HEK293 (cell line): ENCODE results near the gene CYP2A6.

Source experiments
- FEZF1 ChIP-seq: fragments of 450-650 bp; formaldehyde crosslinking; IDR thresholded peaks from 2 replicates; pipeline ENCODE4 v1.5.1; 2016; ENCODE audit warnings: missing biosample characterization, missing genetic modification characterization
- HIC1 ChIP-seq: fragments of 450-650 bp; formaldehyde crosslinking; IDR thresholded peaks from 2 replicates; pipeline ENCODE4 v1.5.1; 2016; ENCODE audit warnings: missing biosample characterization, missing genetic modification characterization
- HOXC10 ChIP-seq: sonication (generic); formaldehyde crosslinking; IDR thresholded peaks from 2 replicates; pipeline ENCODE4 v1.8.1; 2023; ENCODE audit warnings: mild to moderate bottlenecking, missing genetic modification reagents
- KLF17 ChIP-seq: fragments of 450-650 bp; formaldehyde crosslinking; IDR thresholded peaks from 2 replicates; pipeline ENCODE4 v1.5.1; 2016; ENCODE audit warnings: missing biosample characterization, missing genetic modification characterization
- OVOL3 ChIP-seq: fragments of 450-650 bp; formaldehyde crosslinking; IDR thresholded peaks from 2 replicates; pipeline ENCODE4 v1.5.1; 2016; ENCODE audit warnings: missing biosample characterization, missing genetic modification characterization
- PATZ1 ChIP-seq: fragments of 450-650 bp; formaldehyde crosslinking; IDR thresholded peaks from 2 replicates; pipeline ENCODE4 v1.5.1; 2016; ENCODE audit warnings: missing biosample characterization, missing genetic modification characterization
- PRDM1 ChIP-seq: fragments of 450-650 bp; formaldehyde crosslinking; IDR thresholded peaks from 2 replicates; pipeline ENCODE4; 2016; ENCODE audit warnings: missing biosample characterization, missing genetic modification characterization
- PRDM2 ChIP-seq: fragments of 450-650 bp; formaldehyde crosslinking; IDR thresholded peaks from 2 replicates; pipeline ENCODE4 v1.5.1; 2016; ENCODE audit warnings: missing biosample characterization, missing genetic modification characterization, borderline replicate concordance
- SETDB1 ChIP-seq: IDR thresholded peaks from one replicate; pipeline ENCODE4 v1.6.1; 2017; ENCODE audit warnings: mild to moderate bottlenecking, low read length, moderate library complexity, mixed read lengths; ENCODE audit not compliant: insufficient read length
- ZBTB21 ChIP-seq: fragments of 450-650 bp; formaldehyde crosslinking; IDR thresholded peaks from 2 replicates; pipeline ENCODE4 v1.5.1; 2017; ENCODE audit warnings: missing biosample characterization, missing genetic modification characterization
- ZBTB8A ChIP-seq: fragments of 450-650 bp; formaldehyde crosslinking; IDR thresholded peaks from 2 replicates; pipeline ENCODE4 v1.5.1; 2016; ENCODE audit warnings: missing biosample characterization, missing genetic modification characterization
- ZEB2 ChIP-seq: fragments of 450-650 bp; formaldehyde crosslinking; IDR thresholded peaks from 2 replicates; pipeline ENCODE4 v1.5.1; 2016; ENCODE audit warnings: missing biosample characterization, missing genetic modification characterization
- ZNF10 ChIP-seq: fragments of 450-650 bp; formaldehyde crosslinking; IDR thresholded peaks from 2 replicates; pipeline ENCODE4 v1.5.1; 2017; ENCODE audit warnings: missing biosample characterization, missing genetic modification characterization
- ZNF132 ChIP-seq: fragments of 450-650 bp; formaldehyde crosslinking; IDR thresholded peaks from 2 replicates; pipeline ENCODE4 v1.5.1; 2017; ENCODE audit warnings: missing biosample characterization, missing genetic modification characterization, borderline replicate concordance
- ZNF138 ChIP-seq: fragments of 450-650 bp; formaldehyde crosslinking; IDR thresholded peaks from 2 replicates; pipeline ENCODE4 v1.5.1; 2016; ENCODE audit warnings: missing biosample characterization, missing genetic modification characterization, borderline replicate concordance
- ZNF146 ChIP-seq: fragments of 450-650 bp; formaldehyde crosslinking; IDR thresholded peaks from 2 replicates; pipeline ENCODE4 v1.5.1; 2016; ENCODE audit warnings: missing biosample characterization, missing genetic modification characterization
- ZNF239 ChIP-seq: fragments of 450-650 bp; formaldehyde crosslinking; IDR thresholded peaks from 2 replicates; pipeline ENCODE4 v1.5.1; 2016; ENCODE audit warnings: missing biosample characterization, missing genetic modification characterization
- ZNF423 ChIP-seq: fragments of 450-650 bp; formaldehyde crosslinking; IDR thresholded peaks from 2 replicates; pipeline ENCODE4 v1.5.1; 2016; ENCODE audit warnings: missing biosample characterization, missing genetic modification characterization
- ZNF514 ChIP-seq: fragments of 450-650 bp; formaldehyde crosslinking; IDR thresholded peaks from 2 replicates; pipeline ENCODE4 v1.5.1; 2016; ENCODE audit warnings: missing biosample characterization, missing genetic modification characterization
- ZNF529 ChIP-seq: fragments of 450-650 bp; formaldehyde crosslinking; IDR thresholded peaks from 2 replicates; pipeline ENCODE4 v1.5.1; 2017; ENCODE audit warnings: missing genetic modification characterization, missing biosample characterization; ENCODE audit not compliant: insufficient replicate concordance
- ZNF558 ChIP-seq: fragments of 450-650 bp; formaldehyde crosslinking; IDR thresholded peaks from 2 replicates; pipeline ENCODE4 v1.5.1; 2016; ENCODE audit warnings: missing biosample characterization, missing genetic modification characterization
- ZNF626 ChIP-seq: fragments of 450-650 bp; sonication (Bioruptor Pico); formaldehyde crosslinking; IDR thresholded peaks from 2 replicates; pipeline ENCODE4 v1.5.1; 2018; ENCODE audit warnings: missing biosample characterization, missing genetic modification characterization, inconsistent platforms
- ZNF664 ChIP-seq: fragments of 450-650 bp; formaldehyde crosslinking; IDR thresholded peaks from 2 replicates; pipeline ENCODE4 v1.5.1; 2016; ENCODE audit warnings: missing biosample characterization, missing genetic modification characterization
- ZNF707 ChIP-seq: fragments of 450-650 bp; formaldehyde crosslinking; IDR thresholded peaks from 2 replicates; pipeline ENCODE4 v1.5.1; 2016; ENCODE audit warnings: missing biosample characterization, missing genetic modification characterization
- ZNF768 ChIP-seq: fragments of 450-650 bp; formaldehyde crosslinking; IDR thresholded peaks from 2 replicates; pipeline ENCODE4 v1.5.1; 2018; ENCODE audit warnings: missing biosample characterization, mild to moderate bottlenecking, missing genetic modification characterization
- ZNF843 ChIP-seq: fragments of 450-650 bp; formaldehyde crosslinking; IDR thresholded peaks from 2 replicates; pipeline ENCODE4 v1.5.1; 2016; ENCODE audit warnings: missing biosample characterization, missing genetic modification characterization
- ZSCAN16 ChIP-seq: fragments of 450-650 bp; formaldehyde crosslinking; IDR thresholded peaks from 2 replicates; pipeline ENCODE4 v1.5.1; 2016; ENCODE audit warnings: missing biosample characterization, missing genetic modification characterization
- ZSCAN4 ChIP-seq: fragments of 450-650 bp; formaldehyde crosslinking; IDR thresholded peaks from 2 replicates; pipeline ENCODE4 v1.5.1; 2017; ENCODE audit warnings: missing biosample characterization, missing genetic modification characterization

The CYP2A6 gene

GRCh38 chr19:40807147-40808020 lies 42.9 kb downstream of the CYP2A6 start (continued):
- TF ChIP-seq ZSCAN4 (no peak), ZNF138 (tag by site-specific recombination) (0 out of 2 replicates have a peak, but pooled peaks have one; percentile 33), ZNF707 (tag by site-specific recombination) (no peak), ZNF558 (tag by site-specific recombination) (no peak), HOXC10 (no peak), ZNF843 (tag by site-specific recombination) (no peak; the same call in 1 of the 2 replicates), ZBTB8A (tag by site-specific recombination) (no peak), FEZF1 (tag by site-specific recombination) (no peak), SETDB1 (no peak), ZNF664 (tag by site-specific recombination) (no peak), ZNF10 (tag by site-specific recombination) (no peak), ZNF768 (tag by site-specific recombination) (no peak), ZSCAN16 (tag by site-specific recombination) (no peak), ZNF529 (tag by site-specific recombination) (no peak), ZNF146 (tag by site-specific recombination) (no peak), ZEB2 (tag by site-specific recombination) (0 out of 2 replicates have a peak, but pooled peaks have one; percentile 10), PRDM2 (tag by site-specific recombination) (no peak), KLF17 (no peak), ZNF132 (tag by site-specific recombination) (no peak), ZNF423 (tag by site-specific recombination) (no peak), HIC1 (no peak; the same call in 1 of the 2 replicates), PRDM1 (no peak), ZNF626 (tag by site-specific recombination) (no peak), OVOL3 (tag by site-specific recombination) (no peak), ZBTB21 (tag by site-specific recombination) (no peak), ZNF239 (no peak), PATZ1 (tag by site-specific recombination) (0 out of 2 replicates have a peak, but pooled peaks have one; percentile 55), ZNF514 (tag by site-specific recombination) (no peak)
